ENCODE measurements around the gene RNF180.

- TF ChIP-seq CTCF (IDR thresholded peaks at IDR 0.05) (no peak), POLR2A (IDR thresholded peaks at IDR 0.05) (no peak)
Observed at GRCh38 chr5:64160201-64160600, 5.4 kb upstream of the RNF180 start.
